ENCODE results near the gene SLC28A3.
"Not testable (repeated sequence)": the region's sequence is repeated elsewhere in the genome, so short reads cannot be mapped to it uniquely, and the experiment has no call there.

DNA sequence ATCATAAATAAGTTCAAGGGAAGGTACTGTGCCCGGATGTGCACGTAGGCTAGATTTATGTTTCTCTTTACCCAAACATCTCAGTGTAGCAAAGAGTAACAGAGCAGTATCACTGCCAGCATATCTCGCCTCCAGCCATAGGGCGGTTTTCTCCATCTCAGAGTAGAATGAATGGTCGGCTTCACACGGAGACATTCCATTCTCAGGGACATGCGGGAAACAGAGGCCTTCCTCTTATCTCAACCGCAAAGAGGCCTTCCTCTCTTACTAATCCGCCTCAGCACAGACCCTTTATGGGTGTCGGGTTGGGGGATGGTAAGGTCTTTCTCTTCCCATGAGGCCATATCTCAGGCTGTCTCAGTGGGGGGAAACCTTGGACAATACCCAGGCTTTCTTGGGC lies 27.2 kb upstream of the SLC28A3 start:
- TF ChIP-seq ZNF121 (CRISPR knock-in tag; IDR thresholded peaks at IDR 0.05); TCF7 (CRISPR knock-in tag; IDR thresholded peaks at IDR 0.05; ENCODE audit: low read depth); KAT7 (CRISPR knock-in tag; IDR thresholded peaks at IDR 0.05; ENCODE audit: borderline replicate concordance); ZNF138 (CRISPR knock-in tag; conservative IDR thresholded peaks at IDR 0.05); NFYB (CRISPR knock-in tag; conservative IDR thresholded peaks at IDR 0.05; ENCODE audit: low read depth); SMAD3 (CRISPR knock-in tag; IDR thresholded peaks at IDR 0.05; ENCODE audit: borderline replicate concordance): not testable (repeated sequence)
- TF ChIP-seq, protein P1, sequence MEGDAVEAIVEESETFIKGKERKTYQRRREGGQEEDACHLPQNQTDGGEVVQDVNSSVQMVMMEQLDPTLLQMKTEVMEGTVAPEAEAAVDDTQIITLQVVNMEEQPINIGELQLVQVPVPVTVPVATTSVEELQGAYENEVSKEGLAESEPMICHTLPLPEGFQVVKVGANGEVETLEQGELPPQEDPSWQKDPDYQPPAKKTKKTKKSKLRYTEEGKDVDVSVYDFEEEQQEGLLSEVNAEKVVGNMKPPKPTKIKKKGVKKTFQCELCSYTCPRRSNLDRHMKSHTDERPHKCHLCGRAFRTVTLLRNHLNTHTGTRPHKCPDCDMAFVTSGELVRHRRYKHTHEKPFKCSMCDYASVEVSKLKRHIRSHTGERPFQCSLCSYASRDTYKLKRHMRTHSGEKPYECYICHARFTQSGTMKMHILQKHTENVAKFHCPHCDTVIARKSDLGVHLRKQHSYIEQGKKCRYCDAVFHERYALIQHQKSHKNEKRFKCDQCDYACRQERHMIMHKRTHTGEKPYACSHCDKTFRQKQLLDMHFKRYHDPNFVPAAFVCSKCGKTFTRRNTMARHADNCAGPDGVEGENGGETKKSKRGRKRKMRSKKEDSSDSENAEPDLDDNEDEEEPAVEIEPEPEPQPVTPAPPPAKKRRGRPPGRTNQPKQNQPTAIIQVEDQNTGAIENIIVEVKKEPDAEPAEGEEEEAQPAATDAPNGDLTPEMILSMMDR (IDR thresholded peaks at IDR 0.05) = not testable (repeated sequence)
- TF ChIP-seq, protein P2, sequence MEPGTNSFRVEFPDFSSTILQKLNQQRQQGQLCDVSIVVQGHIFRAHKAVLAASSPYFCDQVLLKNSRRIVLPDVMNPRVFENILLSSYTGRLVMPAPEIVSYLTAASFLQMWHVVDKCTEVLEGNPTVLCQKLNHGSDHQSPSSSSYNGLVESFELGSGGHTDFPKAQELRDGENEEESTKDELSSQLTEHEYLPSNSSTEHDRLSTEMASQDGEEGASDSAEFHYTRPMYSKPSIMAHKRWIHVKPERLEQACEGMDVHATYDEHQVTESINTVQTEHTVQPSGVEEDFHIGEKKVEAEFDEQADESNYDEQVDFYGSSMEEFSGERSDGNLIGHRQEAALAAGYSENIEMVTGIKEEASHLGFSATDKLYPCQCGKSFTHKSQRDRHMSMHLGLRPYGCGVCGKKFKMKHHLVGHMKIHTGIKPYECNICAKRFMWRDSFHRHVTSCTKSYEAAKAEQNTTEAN (CRISPR knock-in tag; IDR thresholded peaks at IDR 0.05) = not testable (repeated sequence)
- TF ChIP-seq, protein P3, sequence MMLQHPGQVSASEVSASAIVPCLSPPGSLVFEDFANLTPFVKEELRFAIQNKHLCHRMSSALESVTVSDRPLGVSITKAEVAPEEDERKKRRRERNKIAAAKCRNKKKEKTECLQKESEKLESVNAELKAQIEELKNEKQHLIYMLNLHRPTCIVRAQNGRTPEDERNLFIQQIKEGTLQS (CRISPR knock-in tag; conservative IDR thresholded peaks at IDR 0.05) = not testable (repeated sequence)

All from WTC11 (cell line).